ENCODE data around the gene SORBS2.
A peak's percentile ranks its signal among the peaks of the same experiment; 100 is the strongest.
"Not testable (repeated sequence)": the region's sequence is repeated elsewhere in the genome, so short reads cannot be mapped to it uniquely, and the experiment has no call there.

SORBS2 gene

GRCh38 chr4:185811509-185812364 lies at the start of gene SORBS2:
TSS of gene SORBS2 (minus strand) at chr4:185812194. CDS start at chr4:185690571, 121,623 bp downstream.
- DNase-seq: peak; percentile 71

- no peak for DNase-seq
Observed at GRCh38 chr4:185859111-185859510, 47.1 kb upstream of the SORBS2 start.

- not testable (repeated sequence) for DNase-seq
Observed at GRCh38 chr4:185857561-185857960, 45.6 kb upstream of the SORBS2 start.

GRCh38 chr4:185853841-185854240 lies 41.8 kb upstream of the SORBS2 start:
- no peak for DNase-seq

GRCh38 chr4:185852961-185853360 lies 41.0 kb upstream of the SORBS2 start:
- no peak for DNase-seq

- DNase-seq: no peak
Observed at GRCh38 chr4:185849664-185850550, 37.9 kb upstream of the SORBS2 start.

GRCh38 chr4:185847352-185848097 lies 35.5 kb upstream of the SORBS2 start:
- no peak for DNase-seq

- no peak for DNase-seq
Observed at GRCh38 chr4:185846505-185847150, 34.6 kb upstream of the SORBS2 start.

- no peak for DNase-seq
Observed at GRCh38 chr4:185845966-185846365, 34.0 kb upstream of the SORBS2 start.

- DNase-seq: no peak
Observed at GRCh38 chr4:185841451-185841850, 29.5 kb upstream of the SORBS2 start.

- DNase-seq: no peak
Observed at GRCh38 chr4:185840953-185841352, 29.0 kb upstream of the SORBS2 start.

GRCh38 chr4:185840201-185840600 lies 28.2 kb upstream of the SORBS2 start:
- DNase-seq: no peak

GRCh38 chr4:185839770-185840169 lies 27.8 kb upstream of the SORBS2 start:
- DNase-seq: no peak

- DNase-seq: no peak
Observed at GRCh38 chr4:185839194-185839712, 27.3 kb upstream of the SORBS2 start.

- DNase-seq: no peak
Observed at GRCh38 chr4:185838514-185839193, 26.7 kb upstream of the SORBS2 start.

GRCh38 chr4:185838104-185838452 lies 26.1 kb upstream of the SORBS2 start:
- no peak for DNase-seq

- DNase-seq: no peak
Observed at GRCh38 chr4:185837415-185838103, 25.6 kb upstream of the SORBS2 start.

GRCh38 chr4:185836241-185837084 lies 24.5 kb upstream of the SORBS2 start:
- no peak for DNase-seq

GRCh38 chr4:185835814-185836213 lies 23.8 kb upstream of the SORBS2 start:
- no peak for DNase-seq

- no peak for DNase-seq
Observed at GRCh38 chr4:185835336-185835735, 23.3 kb upstream of the SORBS2 start.
